ENCODE data around the gene SNX25.
"Not testable (repeated sequence)": the region's sequence is repeated elsewhere in the genome, so short reads cannot be mapped to it uniquely, and the experiment has no call there.

The SNX25 gene

GRCh38 chr4:185196437-185196836 is 13.0 kb upstream of the SNX25 start:
- TF ChIP-seq CTCF (IDR thresholded peaks at IDR 0.05; ENCODE audit: low read depth, low read length, missing control alignments), result no peak
- no peak for DNase-seq (ENCODE audit: low read depth)
- H3K4me3 ChIP-seq (ENCODE audit: low read depth, low read length), result no peak overlapping the region

- not testable (repeated sequence) for H3K4me3 ChIP-seq (ENCODE audit: low read depth, low read length); DNase-seq (ENCODE audit: low read depth)
Measured at GRCh38 chr4:185198189-185198588, 11.2 kb upstream of the SNX25 start.

GRCh38 chr4:185201977-185202962 is 7.1 kb upstream of the SNX25 start:
- H3K4me3 ChIP-seq (ENCODE audit: low read depth, low read length), result peak overlapping the region; percentile 94
- no peak for DNase-seq (ENCODE audit: low read depth)
- no peak for TF ChIP-seq CTCF (IDR thresholded peaks at IDR 0.05; ENCODE audit: low read depth, low read length, missing control alignments)

- peak overlapping the region; percentile 94 for H3K4me3 ChIP-seq (ENCODE audit: low read depth, low read length)
- no peak for TF ChIP-seq CTCF (IDR thresholded peaks at IDR 0.05; ENCODE audit: low read depth, low read length, missing control alignments)
- no peak for DNase-seq (ENCODE audit: low read depth)
Measured at GRCh38 chr4:185202984-185203485, 6.4 kb upstream of the SNX25 start.

- DNase-seq (ENCODE audit: low read depth), result no peak
Measured at GRCh38 chr4:185203486-185204237, 5.7 kb upstream of the SNX25 start, which contains the start of gene CFAP97. TSS of gene CFAP97 (minus strand) at chr4:185204000. CDS start at chr4:185191196, 12,804 bp downstream.

GRCh38 chr4:185204238-185204910 is 5.0 kb upstream of the SNX25 start:
- TF ChIP-seq CTCF (IDR thresholded peaks at IDR 0.05; ENCODE audit: low read depth, low read length, missing control alignments), result no peak
- DNase-seq (ENCODE audit: low read depth), result no peak
- H3K4me3 ChIP-seq (ENCODE audit: low read depth, low read length), result peak overlapping the region; percentile 94

More at GRCh38 chr4:185203486-185204237, 5.7 kb upstream of the SNX25 start, which contains the start of gene CFAP97:
- TF ChIP-seq CTCF (IDR thresholded peaks at IDR 0.05; ENCODE audit: low read depth, low read length, missing control alignments), result no peak
- peak within 1 kb of the TSS; percentile 94 for H3K4me3 ChIP-seq (ENCODE audit: low read depth, low read length)

GRCh38 chr4:185205073-185205472 is 4.3 kb upstream of the SNX25 start:
- DNase-seq (ENCODE audit: low read depth), result not testable (repeated sequence)
- H3K4me3 ChIP-seq (ENCODE audit: low read depth, low read length), result peak overlapping the region; percentile 94

Data from GM12864 (cell line).